Measurements from ENCODE around the gene OTUB1.

Gene OTUB1

DNA sequence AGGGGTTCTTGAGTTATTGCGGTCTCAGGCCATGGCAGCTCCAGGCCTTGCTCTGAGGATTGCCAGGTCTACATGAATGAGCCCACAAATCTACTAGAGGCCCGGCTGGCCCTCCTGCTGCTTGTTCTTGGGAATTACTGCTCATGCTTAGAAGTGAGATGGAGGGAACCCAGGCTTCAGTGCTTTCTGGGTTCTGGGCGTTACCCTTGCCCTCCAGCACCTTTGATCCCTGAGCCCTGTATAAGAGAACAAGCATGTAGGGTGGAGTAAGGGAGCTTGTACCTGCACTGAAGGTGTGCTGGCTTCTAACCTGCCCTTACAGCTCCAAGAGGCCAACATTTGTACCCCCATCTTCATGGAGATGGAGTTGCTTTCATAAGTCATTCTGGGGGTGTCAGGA lies 43.4 kb upstream of the OTUB1 start:
- H3K4me3 ChIP-seq (ENCODE audit: low read depth, low read length): no peak overlapping the region
- TF ChIP-seq, protein P1, sequence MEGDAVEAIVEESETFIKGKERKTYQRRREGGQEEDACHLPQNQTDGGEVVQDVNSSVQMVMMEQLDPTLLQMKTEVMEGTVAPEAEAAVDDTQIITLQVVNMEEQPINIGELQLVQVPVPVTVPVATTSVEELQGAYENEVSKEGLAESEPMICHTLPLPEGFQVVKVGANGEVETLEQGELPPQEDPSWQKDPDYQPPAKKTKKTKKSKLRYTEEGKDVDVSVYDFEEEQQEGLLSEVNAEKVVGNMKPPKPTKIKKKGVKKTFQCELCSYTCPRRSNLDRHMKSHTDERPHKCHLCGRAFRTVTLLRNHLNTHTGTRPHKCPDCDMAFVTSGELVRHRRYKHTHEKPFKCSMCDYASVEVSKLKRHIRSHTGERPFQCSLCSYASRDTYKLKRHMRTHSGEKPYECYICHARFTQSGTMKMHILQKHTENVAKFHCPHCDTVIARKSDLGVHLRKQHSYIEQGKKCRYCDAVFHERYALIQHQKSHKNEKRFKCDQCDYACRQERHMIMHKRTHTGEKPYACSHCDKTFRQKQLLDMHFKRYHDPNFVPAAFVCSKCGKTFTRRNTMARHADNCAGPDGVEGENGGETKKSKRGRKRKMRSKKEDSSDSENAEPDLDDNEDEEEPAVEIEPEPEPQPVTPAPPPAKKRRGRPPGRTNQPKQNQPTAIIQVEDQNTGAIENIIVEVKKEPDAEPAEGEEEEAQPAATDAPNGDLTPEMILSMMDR (IDR thresholded peaks at IDR 0.05; ENCODE audit: borderline replicate concordance, insufficient read depth, low read depth, low read length): no peak

DNA sequence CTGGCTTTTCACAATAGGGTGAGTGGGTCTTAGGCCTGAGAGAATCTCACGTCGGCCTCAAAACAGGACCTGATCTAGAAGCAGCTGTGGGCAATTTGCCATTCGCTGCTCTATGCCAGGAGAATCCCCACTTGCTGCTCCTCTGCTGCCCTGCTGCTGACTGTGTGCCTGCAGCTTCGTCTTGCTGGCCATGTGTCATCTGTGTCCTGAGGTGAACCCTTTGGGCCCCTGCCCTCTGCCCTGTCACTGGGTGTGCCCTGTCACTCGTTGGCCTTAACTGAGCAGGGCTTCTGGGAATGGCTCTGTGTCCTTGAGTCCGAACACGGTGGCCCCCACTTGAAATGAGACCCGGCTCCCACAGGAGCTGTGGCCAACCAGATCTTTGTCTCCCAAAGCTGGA lies 41.3 kb upstream of the OTUB1 start:
- no peak overlapping the region for H3K4me3 ChIP-seq (ENCODE audit: low read depth, low read length)
- TF ChIP-seq, protein P1 (IDR thresholded peaks at IDR 0.05; ENCODE audit: borderline replicate concordance, insufficient read depth, low read depth, low read length): no peak

DNA sequence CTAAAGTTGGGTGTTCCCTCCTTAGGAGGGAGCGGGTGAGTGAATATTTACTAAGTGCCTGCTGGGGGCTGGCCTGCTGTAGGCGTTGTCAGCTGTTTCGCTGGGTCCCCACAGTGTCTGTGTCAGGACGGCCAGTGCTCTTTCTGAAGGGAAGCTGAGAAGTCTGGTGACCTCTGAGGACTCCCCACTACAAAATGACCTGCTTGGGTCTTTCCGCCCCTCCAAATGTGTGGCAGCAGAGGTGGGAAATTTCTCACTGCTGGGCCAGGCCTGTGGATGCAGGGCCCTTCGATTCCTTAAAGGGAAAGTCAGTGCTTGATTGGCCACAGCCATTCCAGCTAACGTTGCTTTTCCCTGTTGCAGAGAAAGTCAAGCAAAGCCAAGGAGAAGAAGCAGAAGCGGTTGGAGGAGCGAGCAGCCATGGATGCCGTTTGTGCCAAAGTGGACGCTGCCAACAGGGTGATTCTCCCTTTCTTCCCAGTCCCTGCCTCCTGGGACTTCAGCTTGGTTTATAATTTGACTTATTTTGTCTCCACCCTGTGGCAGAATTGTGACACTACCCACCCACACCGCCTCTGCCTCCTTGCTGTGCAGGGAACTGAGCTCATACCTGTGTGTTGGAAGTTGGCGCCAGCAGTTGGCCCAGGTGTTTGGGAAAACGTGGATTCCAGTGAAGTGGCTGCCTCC lies 40.6 kb upstream of the OTUB1 start:
- TF ChIP-seq, protein P1 (IDR thresholded peaks at IDR 0.05; ENCODE audit: borderline replicate concordance, insufficient read depth, low read depth, low read length): peak; percentile 55
- H3K4me3 ChIP-seq (ENCODE audit: low read depth, low read length): no peak overlapping the region

DNA sequence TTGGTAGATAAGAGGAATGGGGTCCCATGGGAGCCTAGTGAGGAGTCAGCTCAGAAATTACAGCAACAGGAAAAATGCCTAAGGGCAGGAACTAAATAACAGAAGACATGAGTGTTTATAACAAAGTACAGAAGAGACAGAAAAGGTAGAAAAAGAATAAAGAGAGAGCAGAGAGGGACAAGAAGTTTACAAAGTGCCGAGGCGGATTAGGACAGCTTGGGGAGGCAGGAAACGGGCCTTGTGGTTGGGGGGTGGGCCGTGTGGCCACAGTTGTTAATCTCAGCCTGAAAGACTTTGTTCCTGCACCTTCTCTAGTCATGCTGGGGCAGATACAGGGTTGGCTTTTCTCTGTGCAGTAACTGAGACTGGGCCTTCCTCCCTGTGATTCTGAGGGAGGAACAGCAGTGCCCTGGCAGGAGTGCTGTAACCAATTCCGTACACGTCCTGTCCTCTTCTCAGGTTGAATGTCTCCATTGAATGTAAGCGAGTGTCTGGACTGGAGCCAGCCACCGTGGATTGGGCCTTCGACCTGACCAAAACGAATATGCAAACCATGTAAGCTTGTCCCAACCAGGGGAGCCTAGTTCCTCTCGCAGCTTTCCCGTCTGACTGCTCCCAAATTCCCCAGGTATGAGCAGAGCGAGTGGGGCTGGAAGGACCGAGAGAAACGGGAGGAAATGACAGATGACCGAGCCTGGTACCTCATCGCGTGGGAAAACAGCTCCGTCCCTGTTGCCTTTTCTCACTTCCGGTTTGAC lies 34.3 kb upstream of the OTUB1 start:
- TF ChIP-seq, protein P1 (IDR thresholded peaks at IDR 0.05; ENCODE audit: borderline replicate concordance, insufficient read depth, low read depth, low read length): no peak
- H3K4me3 ChIP-seq (ENCODE audit: low read depth, low read length): no peak overlapping the region

DNA sequence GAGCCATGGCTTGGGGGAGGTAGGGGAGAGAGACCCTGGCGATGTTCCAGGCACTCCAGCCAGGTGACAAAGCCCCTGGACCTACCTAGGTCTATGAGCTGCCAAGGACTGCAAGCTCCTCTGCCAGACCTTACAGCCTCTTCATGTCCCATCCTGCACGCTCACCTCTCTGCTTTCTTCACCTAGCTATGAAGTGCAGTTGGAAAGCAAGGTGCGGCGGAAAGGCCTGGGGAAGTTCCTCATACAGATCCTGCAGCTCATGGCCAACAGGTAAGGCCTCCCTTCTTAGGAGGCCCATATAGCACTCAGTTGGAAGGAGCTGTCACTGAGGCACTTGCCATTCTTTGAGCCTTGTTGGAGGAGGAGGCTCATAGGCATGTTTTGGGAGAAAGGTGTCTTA lies 33.7 kb upstream of the OTUB1 start:
- no peak overlapping the region for H3K4me3 ChIP-seq (ENCODE audit: low read depth, low read length)
- TF ChIP-seq, protein P1 (IDR thresholded peaks at IDR 0.05; ENCODE audit: borderline replicate concordance, insufficient read depth, low read depth, low read length): no peak

DNA sequence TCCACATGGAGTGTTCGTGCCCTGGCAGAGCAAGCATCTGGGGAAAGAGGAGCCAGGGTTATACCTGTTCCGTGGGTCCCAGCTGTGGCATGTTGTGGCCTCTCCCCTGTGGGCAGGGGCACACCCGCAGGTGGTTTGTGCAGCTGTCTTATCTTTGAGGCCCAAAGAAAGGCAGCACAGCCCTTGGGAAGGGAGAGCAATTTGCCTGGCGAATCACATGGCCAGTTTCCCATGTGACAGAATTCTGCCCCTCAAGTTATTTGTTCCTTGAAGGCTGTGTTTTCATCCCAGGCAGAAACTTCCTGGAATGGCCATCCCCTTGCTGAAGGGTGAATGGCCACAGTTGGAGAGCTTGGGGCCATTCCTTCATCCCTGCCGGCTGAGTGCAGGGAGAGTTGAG lies 28.2 kb upstream of the OTUB1 start:
- no peak overlapping the region for H3K4me3 ChIP-seq (ENCODE audit: low read depth, low read length)
- TF ChIP-seq, protein P1 (IDR thresholded peaks at IDR 0.05; ENCODE audit: borderline replicate concordance, insufficient read depth, low read depth, low read length): no peak
